AG04450 (cell line): ENCODE results near the gene UNC5A. TPM values are rescaled to one million over a fixed set of nuclear protein-coding genes. Genes with fewer than 3 reads are reported as not detected.

Experiments used
- CTCF ChIA-PET: fragments of 300-600, 350-600 bp; formaldehyde crosslinking; extraction: SDS; loops from one replicate; lab custom pipeline; 2022; ENCODE audit warnings: antibody characterized with exemption, inconsistent platforms; lab: Charles Lee
- POLR2A ChIA-PET: fragments of 350-600 bp; formaldehyde crosslinking; extraction: SDS; loops from one replicate; lab custom pipeline; 2021; ENCODE audit warnings: antibody characterized with exemption, inconsistent platforms; lab: Yijun Ruan, JAX
- DNase-seq: peaks from one replicate; pipeline ENCODE4 v3.0.0-alpha.2; 2011; ENCODE audit warnings: low read depth, low spot score
- H3K27ac ChIP-seq: one replicate; pipeline ENCODE4 v1.5.1; 2012; ENCODE audit warnings: low read depth, low read length, control low read depth
- H3K27me3 ChIP-seq: one replicate; pipeline ENCODE4 v1.6.0; 2012; ENCODE audit warnings: low read length; ENCODE audit not compliant: control insufficient read depth, insufficient read depth
- H3K4me3 ChIP-seq: 2 replicates; pipeline ENCODE4 v1.5.1; 2011; ENCODE audit warnings: mild to moderate bottlenecking, low read depth, low read length, control low read depth
- H3K9me3 ChIP-seq: 2 replicates; pipeline ENCODE4 v1.5.1; 2012; ENCODE audit warnings: low read length; ENCODE audit not compliant: control insufficient read depth, insufficient read depth
- polyA plus RNA-seq: library from polyadenylated mRNA; depleted of rRNA; stranded (reverse); fragments of >200 nt; gene quantifications from 2 replicates; pipeline ENCODE4 v1.2.3, GENCODE V29; 2011
- TF ChIP-seq, protein P1 (sequence below): IDR thresholded peaks from 2 replicates; pipeline ENCODE4 v1.5.1; 2011; ENCODE audit warnings: low read depth, low read length, control low read depth, inconsistent platforms

Gene UNC5A
- polyA plus RNA-seq, 1 experiment = not detected

DNA sequence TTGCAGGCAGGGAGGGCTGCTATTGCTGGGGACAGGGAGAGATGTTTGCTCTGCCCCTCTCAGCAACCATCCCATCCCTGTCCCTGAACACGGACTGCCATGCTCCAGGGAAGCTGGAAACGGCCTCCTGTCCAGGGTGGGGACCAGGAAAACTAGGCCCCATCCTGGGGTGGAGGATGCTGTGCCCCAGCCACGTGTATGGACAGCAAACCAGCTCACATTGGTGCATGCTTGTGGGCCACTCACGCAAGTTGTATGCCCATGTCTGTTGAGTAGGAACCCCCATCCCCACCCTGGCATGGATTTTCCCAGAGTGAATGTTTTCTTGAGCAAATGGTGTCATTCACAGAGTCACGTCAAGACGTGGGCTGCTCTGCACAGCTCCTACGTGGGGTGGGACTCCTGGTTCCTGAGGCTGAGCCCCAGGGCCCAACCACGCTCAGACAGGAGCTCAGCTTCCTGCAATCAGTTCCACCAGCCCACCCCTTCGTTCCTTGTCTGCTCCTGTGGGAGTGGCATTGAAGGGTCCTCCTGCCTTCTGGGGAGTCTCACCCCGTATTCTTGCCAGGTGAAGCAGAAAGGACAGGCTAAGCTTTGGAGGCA lies 4.6 kb downstream of the UNC5A start:
- peaks cover 69% of the 10 kb centered on the region for H3K27me3 ChIP-seq

DNA sequence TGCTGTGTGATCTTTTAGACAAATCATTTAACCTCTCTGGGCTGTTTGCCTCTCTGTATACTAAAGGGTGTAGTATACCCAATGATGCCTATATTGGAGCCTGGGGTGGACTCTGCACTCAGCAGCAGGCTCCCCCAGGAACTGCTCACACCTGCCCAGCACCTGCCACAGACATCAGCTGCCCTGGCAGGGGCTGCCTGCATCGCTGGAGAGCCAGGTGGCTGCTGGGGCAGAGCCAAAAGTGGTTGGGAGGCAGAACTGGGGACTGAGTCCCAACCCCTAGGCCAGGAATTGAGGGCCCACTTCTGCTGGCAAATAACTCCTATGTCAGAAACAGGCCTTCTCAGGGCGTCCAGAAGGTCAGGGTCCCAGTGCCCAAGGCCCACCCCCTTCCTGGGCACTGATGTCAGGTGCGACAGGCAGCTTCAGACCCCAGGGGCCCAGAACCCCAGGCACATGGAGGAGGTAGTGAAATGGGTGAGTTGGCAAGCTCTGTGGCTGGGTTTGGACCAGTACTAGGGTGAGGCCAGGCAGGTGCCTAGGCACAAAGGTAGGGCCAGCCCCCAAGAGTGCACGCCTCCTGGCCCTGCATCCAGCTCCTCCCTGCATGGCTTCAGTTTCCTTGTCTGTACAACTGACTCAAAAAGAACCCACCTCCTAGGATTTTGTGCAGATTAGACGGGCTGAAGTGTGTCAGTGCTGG lies 5.8 kb downstream of the UNC5A start:
- no peak overlapping the region for H3K4me3 ChIP-seq
- H3K27me3 ChIP-seq = peaks cover 67% of the 10 kb centered on the region
- ChIA-PET CTCF (no interaction called here), POLR2A (no interaction called here)
- DNase-seq = no peak
- no peak overlapping the region for H3K27ac ChIP-seq
- TF ChIP-seq, protein P1, sequence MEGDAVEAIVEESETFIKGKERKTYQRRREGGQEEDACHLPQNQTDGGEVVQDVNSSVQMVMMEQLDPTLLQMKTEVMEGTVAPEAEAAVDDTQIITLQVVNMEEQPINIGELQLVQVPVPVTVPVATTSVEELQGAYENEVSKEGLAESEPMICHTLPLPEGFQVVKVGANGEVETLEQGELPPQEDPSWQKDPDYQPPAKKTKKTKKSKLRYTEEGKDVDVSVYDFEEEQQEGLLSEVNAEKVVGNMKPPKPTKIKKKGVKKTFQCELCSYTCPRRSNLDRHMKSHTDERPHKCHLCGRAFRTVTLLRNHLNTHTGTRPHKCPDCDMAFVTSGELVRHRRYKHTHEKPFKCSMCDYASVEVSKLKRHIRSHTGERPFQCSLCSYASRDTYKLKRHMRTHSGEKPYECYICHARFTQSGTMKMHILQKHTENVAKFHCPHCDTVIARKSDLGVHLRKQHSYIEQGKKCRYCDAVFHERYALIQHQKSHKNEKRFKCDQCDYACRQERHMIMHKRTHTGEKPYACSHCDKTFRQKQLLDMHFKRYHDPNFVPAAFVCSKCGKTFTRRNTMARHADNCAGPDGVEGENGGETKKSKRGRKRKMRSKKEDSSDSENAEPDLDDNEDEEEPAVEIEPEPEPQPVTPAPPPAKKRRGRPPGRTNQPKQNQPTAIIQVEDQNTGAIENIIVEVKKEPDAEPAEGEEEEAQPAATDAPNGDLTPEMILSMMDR = no peak
- H3K9me3 ChIP-seq = no peaks in the 10 kb centered on the region; the same call in 1 of the 2 replicates

More for the DNA sequence above, 4.6 kb downstream of the UNC5A start:
- Histone ChIP-seq H3K9me3 (no peaks in the 10 kb centered on the region; the same call in 1 of the 2 replicates), H3K4me3 (no peak overlapping the region), H3K27ac (no peak overlapping the region)
- ChIA-PET POLR2A (no interaction called here), CTCF (no interaction called here)
- no peak for DNase-seq
- TF ChIP-seq, protein P1 = no peak

DNA sequence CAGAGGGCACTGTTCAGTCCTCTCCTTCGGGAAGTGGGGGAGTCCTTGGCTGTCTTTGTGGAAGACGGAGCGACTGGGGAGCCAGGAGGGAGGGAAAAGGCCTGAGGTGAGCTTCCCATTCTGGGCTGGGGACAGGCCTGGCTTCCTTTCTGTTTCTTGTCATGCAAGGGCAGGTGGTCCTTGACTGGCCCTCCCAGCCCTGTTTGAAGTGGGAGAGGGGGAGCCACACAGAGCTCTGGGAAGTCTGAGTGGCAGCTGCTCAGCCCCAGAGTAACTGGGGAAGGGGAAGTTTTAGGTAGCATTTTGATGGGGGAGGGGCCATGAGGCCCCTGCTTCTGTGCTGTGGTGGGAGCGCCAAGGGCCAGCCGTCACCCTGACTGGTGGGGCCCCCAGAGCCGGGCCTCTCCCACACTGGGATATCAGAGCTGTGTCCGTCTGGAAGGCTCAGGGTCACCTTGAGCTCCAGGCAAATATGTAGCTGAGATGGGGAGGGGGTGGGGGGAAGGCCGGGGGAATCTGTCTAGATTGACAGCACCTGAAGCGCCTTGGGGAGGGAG lies 6.5 kb downstream of the UNC5A start:
- no peak for DNase-seq
- TF ChIP-seq, protein P1 = no peak
- H3K27me3 ChIP-seq = peaks cover 61% of the 10 kb centered on the region
- ChIA-PET CTCF (no interaction called here), POLR2A (no interaction called here)
- no peaks in the 10 kb centered on the region; the same call in 1 of the 2 replicates for H3K9me3 ChIP-seq
- no peak overlapping the region for H3K27ac ChIP-seq
- no peak overlapping the region for H3K4me3 ChIP-seq

DNA sequence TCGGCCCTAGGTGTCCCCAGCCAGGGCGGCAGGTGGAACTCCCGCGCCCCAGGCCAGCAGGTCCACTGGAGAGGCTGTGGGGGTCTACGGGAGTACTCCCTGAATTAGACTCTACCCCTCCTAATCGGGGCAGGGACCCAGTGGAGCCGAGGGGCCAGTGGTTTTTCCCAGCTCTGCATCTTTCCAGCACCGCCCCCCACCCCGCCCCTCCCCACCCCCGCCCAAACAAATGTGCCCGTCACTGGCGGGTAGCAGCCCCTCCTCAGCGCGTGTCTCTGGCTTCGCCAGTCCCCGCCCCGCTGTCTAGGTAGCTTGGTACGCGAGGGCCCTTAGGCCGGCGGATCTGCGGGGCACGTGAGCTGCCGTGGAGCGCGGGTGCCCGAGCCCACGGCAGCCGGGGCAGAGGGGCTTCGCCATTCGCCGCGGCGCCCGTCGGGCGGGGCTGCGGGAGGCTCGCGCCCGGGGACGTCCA lies 7.0 kb downstream of the UNC5A start:
- ChIA-PET POLR2A (no interaction called here), CTCF (interaction anchor here (0.6 kb wide), 1 partner anchor 20 kb away, joined by 5 read pairs; no protein-coding TSS in a partner anchor)
- TF ChIP-seq, protein P1 = no peak
- Histone ChIP-seq H3K9me3 (no peaks in the 10 kb centered on the region; the same call in 1 of the 2 replicates), H3K27ac (no peak overlapping the region), H3K4me3 (no peak overlapping the region), H3K27me3 (peaks cover 59% of the 10 kb centered on the region)
- DNase-seq = no peak
